ENCODE measurements around the gene MEGF11.

The MEGF11 gene

DNA sequence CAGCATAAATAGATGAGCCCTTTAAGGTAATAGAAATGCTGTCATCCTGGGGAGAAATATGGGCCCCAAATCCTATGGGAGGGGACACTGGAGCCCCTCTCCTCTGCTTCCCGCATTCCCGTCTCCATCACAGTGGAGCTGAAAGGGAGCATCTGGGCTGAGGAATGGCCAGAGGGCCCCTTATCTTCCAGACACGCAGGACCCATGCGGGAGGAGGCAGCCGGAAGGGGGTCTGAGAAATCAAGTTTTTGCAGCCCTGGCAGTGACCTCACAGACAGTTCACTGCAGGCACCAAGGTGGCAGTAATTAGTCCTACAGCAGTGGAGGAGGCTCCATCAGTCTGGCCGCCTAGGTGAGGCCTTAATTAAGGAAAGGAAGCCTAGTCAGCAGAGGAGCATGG lies 304.1 kb downstream of the MEGF11 start:
- no peak overlapping the region for H3K27ac ChIP-seq (ENCODE audit: low read length)
- H3K36me3 ChIP-seq (ENCODE audit: control insufficient read depth in 1 of 2, insufficient read depth in 2 of 2, low read length in 2 of 2): no peaks in the 10 kb centered on the region
- no peaks in the 10 kb centered on the region for H3K9me3 ChIP-seq (ENCODE audit: control insufficient read depth in 1 of 2, low read length in 2 of 2)
- no peak overlapping the region for H3K4me3 ChIP-seq (ENCODE audit: low read depth in 1 of 2, low read length in 2 of 2)
- H3K27me3 ChIP-seq (ENCODE audit: low read depth, low read length): no peaks in the 10 kb centered on the region
- no peaks in the 10 kb centered on the region for H3K4me1 ChIP-seq (ENCODE audit: control insufficient read depth in 1 of 2, insufficient read depth in 2 of 2, low read length in 2 of 2)

DNA sequence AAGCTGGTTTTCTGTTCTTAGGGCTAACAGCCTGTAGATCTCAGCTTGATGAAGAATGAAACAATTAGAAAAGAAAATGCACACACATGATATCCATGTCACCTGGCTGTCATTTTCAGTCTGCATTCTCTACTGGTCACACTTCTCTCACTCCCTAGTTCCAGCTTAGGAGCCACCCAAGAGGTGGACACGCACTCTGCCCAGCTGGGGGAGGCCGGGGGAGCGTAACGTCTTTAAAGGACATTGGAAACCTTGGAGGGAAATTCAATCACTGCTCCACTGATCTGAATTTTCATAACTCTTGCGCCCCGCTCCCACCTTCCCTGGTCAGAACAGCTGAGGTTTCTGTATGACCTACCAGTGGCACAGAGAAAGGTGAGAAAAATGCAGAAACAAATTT lies 304.5 kb downstream of the MEGF11 start:
- H3K4me1 ChIP-seq (ENCODE audit: control insufficient read depth in 1 of 2, insufficient read depth in 2 of 2, low read length in 2 of 2): no peaks in the 10 kb centered on the region
- H3K9me3 ChIP-seq (ENCODE audit: control insufficient read depth in 1 of 2, low read length in 2 of 2): no peaks in the 10 kb centered on the region
- H3K4me3 ChIP-seq (ENCODE audit: low read depth in 1 of 2, low read length in 2 of 2): no peak overlapping the region
- H3K36me3 ChIP-seq (ENCODE audit: control insufficient read depth in 1 of 2, insufficient read depth in 2 of 2, low read length in 2 of 2): no peaks in the 10 kb centered on the region
- H3K27ac ChIP-seq (ENCODE audit: low read length): no peak overlapping the region
- H3K27me3 ChIP-seq (ENCODE audit: low read depth, low read length): no peaks in the 10 kb centered on the region

DNA sequence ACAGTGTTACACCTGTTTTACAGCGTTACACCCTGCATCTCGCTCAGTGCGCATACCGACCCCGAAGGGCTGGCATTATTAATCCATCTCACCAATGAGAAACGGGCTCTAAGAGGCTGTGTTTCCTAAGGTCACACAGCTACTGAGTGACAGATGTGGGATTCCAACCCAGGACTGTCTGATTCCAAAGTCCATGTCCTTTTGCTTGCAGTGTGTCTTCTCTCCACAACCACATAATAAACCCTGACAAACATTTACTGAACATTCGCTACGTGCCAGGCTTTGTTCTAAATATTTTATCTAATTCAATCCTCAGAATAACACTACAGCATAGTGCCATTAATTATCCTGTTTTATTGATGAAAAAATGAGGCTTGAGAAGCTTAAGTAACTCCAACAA lies 305.2 kb downstream of the MEGF11 start:
- H3K9me3 ChIP-seq (ENCODE audit: control insufficient read depth in 1 of 2, low read length in 2 of 2): no peaks in the 10 kb centered on the region
- no peaks in the 10 kb centered on the region for H3K4me1 ChIP-seq (ENCODE audit: control insufficient read depth in 1 of 2, insufficient read depth in 2 of 2, low read length in 2 of 2)
- H3K27me3 ChIP-seq (ENCODE audit: low read depth, low read length): no peaks in the 10 kb centered on the region
- no peak overlapping the region for H3K4me3 ChIP-seq (ENCODE audit: low read depth in 1 of 2, low read length in 2 of 2)
- H3K27ac ChIP-seq (ENCODE audit: low read length): no peak overlapping the region
- no peaks in the 10 kb centered on the region for H3K36me3 ChIP-seq (ENCODE audit: control insufficient read depth in 1 of 2, insufficient read depth in 2 of 2, low read length in 2 of 2)

DNA sequence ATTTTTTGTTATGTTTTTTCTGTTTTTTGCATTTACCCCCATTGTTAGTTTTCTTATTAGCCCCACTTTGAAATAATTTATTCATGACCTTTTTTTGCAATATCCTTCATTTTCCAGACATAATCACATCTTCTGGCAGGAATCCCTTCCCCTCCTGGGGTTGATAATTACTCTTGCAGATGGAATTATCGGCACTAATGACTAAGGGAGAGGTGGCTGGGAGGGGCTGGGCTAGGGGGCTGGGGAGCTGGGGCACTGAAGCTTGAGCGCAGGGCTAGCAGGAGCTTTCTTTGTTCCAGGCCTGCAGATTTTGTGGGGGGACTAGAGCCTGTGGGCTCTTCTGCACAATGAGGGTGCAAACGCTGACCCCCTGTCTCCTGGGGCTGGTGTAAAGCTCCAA lies 306.5 kb downstream of the MEGF11 start:
- Histone ChIP-seq H3K4me3 (ENCODE audit: low read depth in 1 of 2, low read length in 2 of 2) (no peak overlapping the region), H3K27me3 (ENCODE audit: low read depth, low read length) (no peaks in the 10 kb centered on the region), H3K9me3 (ENCODE audit: control insufficient read depth in 1 of 2, low read length in 2 of 2) (no peaks in the 10 kb centered on the region), H3K27ac (ENCODE audit: low read length) (no peak overlapping the region), H3K4me1 (ENCODE audit: control insufficient read depth in 1 of 2, insufficient read depth in 2 of 2, low read length in 2 of 2) (no peaks in the 10 kb centered on the region), H3K36me3 (ENCODE audit: control insufficient read depth in 1 of 2, insufficient read depth in 2 of 2, low read length in 2 of 2) (no peaks in the 10 kb centered on the region)

DNA sequence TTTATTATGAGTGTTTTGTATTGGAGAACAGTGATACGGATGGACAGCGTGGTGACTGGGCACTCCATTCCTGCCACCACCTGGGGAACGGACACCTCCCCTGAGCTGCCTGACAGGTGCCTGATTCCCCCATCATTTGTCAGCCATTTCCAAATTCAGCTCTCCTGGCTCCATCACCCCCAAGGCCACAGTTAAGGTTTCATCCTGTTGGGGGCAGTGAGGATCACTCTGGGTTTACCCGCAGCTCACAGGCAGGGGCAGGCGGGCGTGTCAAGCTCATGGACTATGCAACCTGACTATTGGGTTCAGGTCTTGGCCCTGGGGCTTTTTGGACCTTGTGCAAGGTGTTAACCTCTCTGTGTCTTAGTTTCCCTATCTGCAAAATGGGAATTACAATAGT lies 307.9 kb downstream of the MEGF11 start:
- Histone ChIP-seq H3K9me3 (ENCODE audit: control insufficient read depth in 1 of 2, low read length in 2 of 2) (no peaks in the 10 kb centered on the region), H3K27ac (ENCODE audit: low read length) (no peak overlapping the region), H3K4me1 (ENCODE audit: control insufficient read depth in 1 of 2, insufficient read depth in 2 of 2, low read length in 2 of 2) (no peaks in the 10 kb centered on the region), H3K27me3 (ENCODE audit: low read depth, low read length) (no peaks in the 10 kb centered on the region), H3K4me3 (ENCODE audit: low read depth in 1 of 2, low read length in 2 of 2) (no peak overlapping the region), H3K36me3 (ENCODE audit: control insufficient read depth in 1 of 2, insufficient read depth in 2 of 2, low read length in 2 of 2) (no peaks in the 10 kb centered on the region)

- no peak overlapping the region for H3K4me3 ChIP-seq (ENCODE audit: low read depth in 1 of 2, low read length in 2 of 2)
- H3K27me3 ChIP-seq (ENCODE audit: low read depth, low read length): no peaks in the 10 kb centered on the region
- no peaks in the 10 kb centered on the region for H3K4me1 ChIP-seq (ENCODE audit: control insufficient read depth in 1 of 2, insufficient read depth in 2 of 2, low read length in 2 of 2)
- H3K9me3 ChIP-seq (ENCODE audit: control insufficient read depth in 1 of 2, low read length in 2 of 2): no peaks in the 10 kb centered on the region
- no peaks in the 10 kb centered on the region for H3K36me3 ChIP-seq (ENCODE audit: control insufficient read depth in 1 of 2, insufficient read depth in 2 of 2, low read length in 2 of 2)
- no peak overlapping the region for H3K27ac ChIP-seq (ENCODE audit: low read length)
Measured at GRCh38 chr15:65944404-65944803, 309.1 kb downstream of the MEGF11 start.

- no peaks in the 10 kb centered on the region for H3K9me3 ChIP-seq (ENCODE audit: control insufficient read depth in 1 of 2, low read length in 2 of 2)
- no peaks in the 10 kb centered on the region for H3K4me1 ChIP-seq (ENCODE audit: control insufficient read depth in 1 of 2, insufficient read depth in 2 of 2, low read length in 2 of 2)
- H3K27ac ChIP-seq (ENCODE audit: low read length): no peak overlapping the region
- H3K4me3 ChIP-seq (ENCODE audit: low read depth in 1 of 2, low read length in 2 of 2): no peak overlapping the region
- no peaks in the 10 kb centered on the region for H3K27me3 ChIP-seq (ENCODE audit: low read depth, low read length)
- H3K36me3 ChIP-seq (ENCODE audit: control insufficient read depth in 1 of 2, insufficient read depth in 2 of 2, low read length in 2 of 2): no peaks in the 10 kb centered on the region
Measured at GRCh38 chr15:65942436-65942835, 311.1 kb downstream of the MEGF11 start.

DNA sequence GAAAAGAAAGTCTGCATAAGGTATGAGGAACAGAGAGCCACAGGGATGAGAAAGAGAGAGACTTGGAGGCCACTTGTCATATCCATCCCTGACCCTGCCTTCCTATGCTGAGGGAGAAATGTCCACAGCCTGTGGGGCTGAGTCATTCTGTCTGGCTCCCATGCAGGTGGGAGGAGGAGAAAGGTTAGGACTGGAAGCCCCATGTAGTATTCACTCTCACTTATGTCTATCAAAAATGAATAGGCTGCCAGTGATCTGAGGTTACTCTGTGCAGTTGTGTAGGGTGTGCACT lies 313.0 kb downstream of the MEGF11 start:
- H3K4me1 ChIP-seq (ENCODE audit: control insufficient read depth in 1 of 2, insufficient read depth in 2 of 2, low read length in 2 of 2): no peaks in the 10 kb centered on the region
- no peaks in the 10 kb centered on the region for H3K36me3 ChIP-seq (ENCODE audit: control insufficient read depth in 1 of 2, insufficient read depth in 2 of 2, low read length in 2 of 2)
- H3K9me3 ChIP-seq (ENCODE audit: control insufficient read depth in 1 of 2, low read length in 2 of 2): no peaks in the 10 kb centered on the region
- H3K27ac ChIP-seq (ENCODE audit: low read length): no peak overlapping the region
- no peak overlapping the region for H3K4me3 ChIP-seq (ENCODE audit: low read depth in 1 of 2, low read length in 2 of 2)
- no peaks in the 10 kb centered on the region for H3K27me3 ChIP-seq (ENCODE audit: low read depth, low read length)

DNA sequence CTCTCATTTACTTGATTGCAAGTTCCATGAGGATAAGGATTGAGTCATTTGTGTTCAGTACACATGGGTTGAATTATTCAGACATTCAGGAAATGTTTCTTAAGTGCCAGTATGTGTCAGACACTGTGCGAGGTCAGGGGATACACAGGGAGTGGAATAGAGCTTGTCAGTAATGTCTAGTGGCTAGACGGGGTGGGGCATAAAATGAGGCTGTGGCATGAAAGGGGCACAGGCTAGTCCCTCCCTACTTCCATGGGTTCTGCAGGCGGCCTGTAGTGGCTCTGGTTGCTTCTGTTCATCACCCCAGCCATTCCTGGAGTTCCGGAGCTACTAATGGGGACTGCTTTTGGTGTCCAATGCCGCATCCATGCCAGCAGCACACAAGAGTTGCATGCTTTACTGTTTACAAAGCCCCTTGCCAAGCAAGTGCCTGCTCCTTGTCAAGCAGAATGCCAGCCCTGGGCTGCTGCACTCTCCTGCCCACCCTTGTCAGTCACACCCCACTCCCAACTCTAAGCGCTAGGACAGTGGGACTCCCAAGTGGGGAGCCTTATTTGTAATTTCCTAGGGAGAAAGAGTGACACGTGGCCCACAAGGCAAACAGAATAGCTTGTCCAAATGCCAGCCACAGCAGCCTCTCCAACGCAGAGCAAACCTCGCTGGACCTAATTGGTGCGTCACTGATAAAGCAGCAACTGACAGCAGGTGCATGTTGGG lies 313.5 kb downstream of the MEGF11 start:
- Histone ChIP-seq H3K4me3 (ENCODE audit: low read depth in 1 of 2, low read length in 2 of 2) (no peak overlapping the region), H3K9me3 (ENCODE audit: control insufficient read depth in 1 of 2, low read length in 2 of 2) (no peaks in the 10 kb centered on the region), H3K4me1 (ENCODE audit: control insufficient read depth in 1 of 2, insufficient read depth in 2 of 2, low read length in 2 of 2) (no peaks in the 10 kb centered on the region), H3K27ac (ENCODE audit: low read length) (no peak overlapping the region), H3K27me3 (ENCODE audit: low read depth, low read length) (no peaks in the 10 kb centered on the region), H3K36me3 (ENCODE audit: control insufficient read depth in 1 of 2, insufficient read depth in 2 of 2, low read length in 2 of 2) (no peaks in the 10 kb centered on the region)

- no peaks in the 10 kb centered on the region for H3K4me1 ChIP-seq (ENCODE audit: control insufficient read depth in 1 of 2, insufficient read depth in 2 of 2, low read length in 2 of 2)
- H3K27ac ChIP-seq (ENCODE audit: low read length): no peak overlapping the region
Measured at GRCh38 chr15:65938604-65939003, 314.9 kb downstream of the MEGF11 start.

DNA sequence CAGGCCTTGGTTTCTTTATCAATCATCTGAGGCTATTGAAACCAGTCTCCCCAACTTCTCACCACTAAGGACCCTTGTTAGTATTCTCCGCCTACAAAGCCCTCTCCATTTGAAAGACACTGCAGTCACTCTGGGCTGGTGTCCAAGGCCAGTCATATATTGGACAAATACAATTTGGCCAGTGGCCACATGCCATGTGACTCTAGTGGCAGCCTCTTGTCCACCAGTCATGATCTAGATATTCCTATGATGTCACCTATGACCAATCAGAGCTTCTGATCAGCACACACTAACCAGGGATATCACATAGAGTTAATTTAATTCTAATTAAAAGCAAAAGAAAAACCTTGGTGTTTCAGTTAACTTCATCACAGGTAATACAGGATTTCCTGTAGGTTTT lies 316.1 kb downstream of the MEGF11 start:
- Histone ChIP-seq H3K4me1 (ENCODE audit: control insufficient read depth in 1 of 2, insufficient read depth in 2 of 2, low read length in 2 of 2) (no peaks in the 10 kb centered on the region), H3K9me3 (ENCODE audit: control insufficient read depth in 1 of 2, low read length in 2 of 2) (no peaks in the 10 kb centered on the region), H3K27me3 (ENCODE audit: low read depth, low read length) (no peaks in the 10 kb centered on the region), H3K4me3 (ENCODE audit: low read depth in 1 of 2, low read length in 2 of 2) (no peak overlapping the region), H3K27ac (ENCODE audit: low read length) (no peak overlapping the region), H3K36me3 (ENCODE audit: control insufficient read depth in 1 of 2, insufficient read depth in 2 of 2, low read length in 2 of 2) (no peaks in the 10 kb centered on the region)

More at GRCh38 chr15:65938604-65939003, 314.9 kb downstream of the MEGF11 start:
- no peaks in the 10 kb centered on the region for H3K9me3 ChIP-seq (ENCODE audit: control insufficient read depth in 1 of 2, low read length in 2 of 2)
- H3K4me3 ChIP-seq (ENCODE audit: low read depth in 1 of 2, low read length in 2 of 2): no peak overlapping the region
- H3K27me3 ChIP-seq (ENCODE audit: low read depth, low read length): no peaks in the 10 kb centered on the region
- no peaks in the 10 kb centered on the region for H3K36me3 ChIP-seq (ENCODE audit: control insufficient read depth in 1 of 2, insufficient read depth in 2 of 2, low read length in 2 of 2)

DNA sequence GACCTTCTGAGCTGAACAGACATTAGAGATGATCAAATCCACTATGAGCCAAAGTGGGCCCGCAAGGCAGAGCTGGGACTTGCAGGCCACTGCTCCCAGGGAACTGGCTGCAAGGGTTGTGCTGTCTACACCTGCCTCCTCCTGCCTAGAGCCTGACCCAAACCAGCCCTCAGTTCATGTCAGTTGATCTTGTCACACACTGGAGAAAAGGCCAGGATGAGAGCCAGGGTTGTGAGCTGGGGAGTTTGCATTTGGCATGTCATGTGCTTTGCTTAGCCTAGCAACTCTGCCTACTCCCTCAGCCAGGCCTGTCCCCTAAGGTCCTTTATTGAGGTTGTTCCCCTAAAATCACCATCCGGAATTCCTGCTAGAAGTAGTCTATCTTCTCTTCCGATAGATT lies 316.5 kb downstream of the MEGF11 start:
- H3K36me3 ChIP-seq (ENCODE audit: control insufficient read depth in 1 of 2, insufficient read depth in 2 of 2, low read length in 2 of 2): no peaks in the 10 kb centered on the region
- no peaks in the 10 kb centered on the region for H3K9me3 ChIP-seq (ENCODE audit: control insufficient read depth in 1 of 2, low read length in 2 of 2)
- H3K4me1 ChIP-seq (ENCODE audit: control insufficient read depth in 1 of 2, insufficient read depth in 2 of 2, low read length in 2 of 2): no peaks in the 10 kb centered on the region
- no peaks in the 10 kb centered on the region for H3K27me3 ChIP-seq (ENCODE audit: low read depth, low read length)
- no peak overlapping the region for H3K4me3 ChIP-seq (ENCODE audit: low read depth in 1 of 2, low read length in 2 of 2)
- no peak overlapping the region for H3K27ac ChIP-seq (ENCODE audit: low read length)
